Fibroblast of lung (primary cell): ENCODE measurements around the gene CLDN7. TPM values are rescaled to one million over a fixed set of nuclear protein-coding genes. Genes with fewer than 3 reads are reported as not detected.

Experiments used
- DNase-seq, 2 donors: peaks; one replicate each; pipeline versions ENCODE4 v3.0.0 to v3.0.0-alpha.2; 2010; ENCODE audit warnings: low read depth in 2 of 2
- H2AFZ ChIP-seq: 2 replicates; pipeline ENCODE4 v1.5.1; 2012; ENCODE audit warnings: low read length, control low read depth, inconsistent platforms
- H3K27ac ChIP-seq: 2 replicates; pipeline ENCODE4 v1.5.1; 2011; ENCODE audit warnings: low read length, control low read depth; ENCODE audit not compliant: insufficient read depth
- H3K27me3 ChIP-seq: 2 replicates; pipeline ENCODE4 v1.5.1; 2011; ENCODE audit warnings: mild to moderate bottlenecking, low read length; ENCODE audit not compliant: control insufficient read depth, insufficient read depth
- H3K36me3 ChIP-seq: 2 replicates; pipeline ENCODE4 v1.5.1; 2011; ENCODE audit warnings: low read length; ENCODE audit not compliant: control insufficient read depth, insufficient read depth
- H3K4me1 ChIP-seq: 2 replicates; pipeline ENCODE4 v1.5.1; 2011; ENCODE audit warnings: low read length; ENCODE audit not compliant: control insufficient read depth, insufficient read depth; ENCODE audit errors: extremely low read depth
- H3K4me2 ChIP-seq: 2 replicates; pipeline ENCODE4 v1.5.1; 2011; ENCODE audit warnings: low read length, control low read depth; ENCODE audit not compliant: insufficient read depth; ENCODE audit errors: extremely low read depth
- H3K4me3 ChIP-seq, 4 experiments: fragments of 200-600 bp in 1 of 4; sonication (generic) in 1 of 4; replicated peaks in 1 of 4; 2 replicates each; pipeline ENCODE4 v1.5.1; 2011 to 2016; ENCODE audit warnings: low read length in 4 of 4, low read depth in 3 of 4, mild to moderate bottlenecking in 3 of 4, control low read depth in 2 of 4, inconsistent platforms in 1 of 4, mixed read lengths in 1 of 4; ENCODE audit not compliant: insufficient read depth in 1 of 4; ENCODE audit errors: control extremely low read depth in 1 of 4
- H3K79me2 ChIP-seq: 2 replicates; pipeline ENCODE4 v1.5.1; 2012; ENCODE audit warnings: mild to moderate bottlenecking, low read length, inconsistent platforms; ENCODE audit not compliant: control insufficient read depth, insufficient read depth
- H3K9ac ChIP-seq: 2 replicates; pipeline ENCODE4 v1.5.1; 2011; ENCODE audit warnings: mild to moderate bottlenecking, low read length, control low read depth; ENCODE audit not compliant: insufficient read depth
- H3K9me3 ChIP-seq: 2 replicates; pipeline ENCODE4 v1.5.1; 2012; ENCODE audit warnings: low read depth, low read length; ENCODE audit not compliant: control insufficient read depth, insufficient read depth
- H4K20me1 ChIP-seq: 2 replicates; pipeline ENCODE4 v1.5.1; 2011; ENCODE audit warnings: low read length; ENCODE audit not compliant: control insufficient read depth, insufficient read depth; ENCODE audit errors: extremely low read depth
- CTCF ChIP-seq, 2 donors: IDR thresholded peaks in 1 of 2; conservative IDR thresholded peaks in 1 of 2; 1 replicate in 1 of 2; 2 replicates in 1 of 2; pipeline ENCODE4 v1.5.1; 2011 to 2012; ENCODE audit warnings: low read length in 2 of 2, control low read depth in 1 of 2, inconsistent platforms in 1 of 2, low read depth in 1 of 2, mild to moderate bottlenecking in 1 of 2
- EZH2 ChIP-seq: IDR thresholded peaks from 2 replicates; pipeline ENCODE4 v1.5.1; 2012; ENCODE audit warnings: low read length, control low read depth, mild to moderate bottlenecking; ENCODE audit errors: missing control alignments
- polyA plus RNA-seq, 2 donors: library from polyadenylated mRNA; depleted of rRNA in 1 of 2; stranded (reverse) in 1 of 2; unstranded in 1 of 2; fragments of >200 nt; gene quantifications; 2 replicates each; pipeline ENCODE4 v1.2.1, GENCODE V29; 2011 to 2012; ENCODE audit warnings: missing spikeins in 1 of 2
- total RNA-seq: library from RNA; depleted of rRNA; stranded (reverse); fragments of >200 nt; gene quantifications from 2 replicates; pipeline ENCODE4 v1.2.1, GENCODE V29; 2014

Gene CLDN7
- total and polyA plus RNA-seq, 2 donors (not counting 1 experiment from before 2014, with no cell fraction given), result 1.0 to 17.2 TPM

DNA sequence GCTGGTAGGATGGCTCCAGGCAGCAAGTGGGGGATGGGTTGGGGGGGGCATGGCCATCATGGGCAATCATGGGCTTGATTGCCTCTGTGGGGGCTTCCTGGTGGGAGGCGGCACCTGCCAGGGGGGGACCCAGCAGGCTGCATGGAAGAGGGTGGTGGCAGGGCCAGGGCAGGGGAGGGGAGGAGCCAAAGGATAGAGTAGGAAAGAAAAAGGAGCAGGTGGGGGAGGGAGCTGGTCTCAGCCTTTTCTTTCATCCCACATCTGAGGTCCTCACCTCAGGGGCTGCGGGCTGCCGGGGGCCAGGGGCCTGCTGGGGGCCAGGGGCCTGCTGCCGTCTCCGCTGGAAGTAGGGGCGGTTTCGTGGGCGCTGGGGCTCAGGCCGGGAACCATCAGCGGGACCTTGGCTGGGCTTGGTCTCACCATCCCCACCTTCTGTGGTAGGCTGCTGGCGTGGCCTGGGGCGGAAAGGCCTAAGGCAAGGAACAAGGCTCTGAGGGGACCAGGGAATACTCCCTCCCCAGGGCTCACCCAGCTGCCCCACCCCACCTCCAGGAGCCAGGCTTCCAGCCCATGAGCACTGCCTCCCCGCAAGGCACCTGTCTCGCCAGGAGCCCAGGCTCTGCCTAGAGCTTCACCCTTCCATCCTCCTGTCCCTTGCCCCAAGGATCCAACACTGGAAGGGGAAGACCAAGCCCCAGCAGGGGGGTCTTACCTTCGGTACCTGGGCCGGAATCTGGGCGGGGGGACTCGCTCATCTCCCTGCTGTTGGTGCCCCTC lies 27.2 kb upstream of the CLDN7 start:
- H4K20me1 ChIP-seq, result no peaks in the 10 kb centered on the region
- no peak overlapping the region for H3K27ac ChIP-seq
- H3K79me2 ChIP-seq, result no peaks in the 10 kb centered on the region
- no peaks in the 10 kb centered on the region for H3K36me3 ChIP-seq
- no peaks in the 10 kb centered on the region for H3K4me1 ChIP-seq
- H3K9me3 ChIP-seq, result no peaks in the 10 kb centered on the region
- peaks cover 50% of the 10 kb centered on the region for H3K27me3 ChIP-seq
- H3K9ac ChIP-seq, result no peak overlapping the region
- no peak overlapping the region for H2AFZ ChIP-seq
- TF ChIP-seq EZH2 (no peak), CTCF (conservative IDR thresholded peaks at IDR 0.05 in 1 of 2, IDR thresholded peaks at IDR 0.05 in 1 of 2; ENCODE audit: low read depth in 1 of 2, low read length in 2 of 2) (no peak)
- H3K4me2 ChIP-seq, result no peak overlapping the region
- no peak for DNase-seq
- H3K4me3 ChIP-seq, result no peak overlapping the region

DNA sequence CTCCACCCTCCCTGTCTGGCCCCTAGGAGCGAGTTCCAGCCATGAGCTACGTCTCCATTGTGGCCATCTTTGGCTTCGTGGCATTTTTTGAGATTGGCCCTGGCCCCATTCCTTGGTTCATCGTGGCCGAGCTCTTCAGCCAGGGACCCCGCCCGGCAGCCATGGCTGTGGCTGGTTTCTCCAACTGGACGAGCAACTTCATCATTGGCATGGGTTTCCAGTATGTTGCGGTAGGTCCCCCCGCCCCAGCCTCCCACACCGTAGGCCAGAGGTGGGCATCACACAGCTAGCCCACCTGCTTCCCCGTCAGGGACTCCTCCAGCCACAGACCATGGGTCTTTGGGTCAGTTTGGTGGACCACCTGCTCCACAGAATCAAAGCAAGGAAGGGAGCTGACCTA lies 23.4 kb upstream of the CLDN7 start:
- Histone ChIP-seq H3K9ac (no peak overlapping the region), H3K4me1 (peaks cover 7% of the 10 kb centered on the region), H3K27ac (no peak overlapping the region), H3K27me3 (peaks cover 41% of the 10 kb centered on the region), H3K36me3 (no peaks in the 10 kb centered on the region), H3K9me3 (no peaks in the 10 kb centered on the region), H3K4me3 (no peak overlapping the region), H4K20me1 (no peaks in the 10 kb centered on the region), H2AFZ (no peak overlapping the region), H3K4me2 (no peak overlapping the region), H3K79me2 (no peaks in the 10 kb centered on the region)
- DNase-seq, result no peak
- TF ChIP-seq CTCF (conservative IDR thresholded peaks at IDR 0.05 in 1 of 2, IDR thresholded peaks at IDR 0.05 in 1 of 2; ENCODE audit: low read depth in 1 of 2, low read length in 2 of 2), result no peak
- no peak for TF ChIP-seq EZH2

- H3K4me1 ChIP-seq, result peaks cover 8% of the 10 kb centered on the region
- TF ChIP-seq EZH2 (no peak), CTCF (conservative IDR thresholded peaks at IDR 0.05 in 1 of 2, IDR thresholded peaks at IDR 0.05 in 1 of 2; ENCODE audit: low read depth in 1 of 2, low read length in 2 of 2) (no peak)
- no peak overlapping the region for H3K27ac ChIP-seq
- DNase-seq, result no peak
- no peaks in the 10 kb centered on the region for H4K20me1 ChIP-seq
- H3K27me3 ChIP-seq, result peaks cover 35% of the 10 kb centered on the region
- no peak overlapping the region for H3K4me2 ChIP-seq
- H3K79me2 ChIP-seq, result no peaks in the 10 kb centered on the region
- no peak overlapping the region for H3K9ac ChIP-seq
- H2AFZ ChIP-seq, result no peak overlapping the region
- no peak overlapping the region for H3K4me3 ChIP-seq
- H3K36me3 ChIP-seq, result no peaks in the 10 kb centered on the region
- no peaks in the 10 kb centered on the region for H3K9me3 ChIP-seq
Measured at GRCh38 chr17:7284911-7285310, 22.6 kb upstream of the CLDN7 start.
